GM12873 (cell line): ENCODE results near the gene GAL3ST2.

Experiments
- CTCF ChIP-seq: IDR thresholded peaks from 2 replicates; pipeline ENCODE4 v1.5.1; 2012; ENCODE audit warnings: low read depth, mild to moderate bottlenecking, moderate library complexity, low read length, control low read depth; ENCODE audit not compliant: insufficient read depth; ENCODE audit errors: missing control alignments

Gene GAL3ST2

DNA sequence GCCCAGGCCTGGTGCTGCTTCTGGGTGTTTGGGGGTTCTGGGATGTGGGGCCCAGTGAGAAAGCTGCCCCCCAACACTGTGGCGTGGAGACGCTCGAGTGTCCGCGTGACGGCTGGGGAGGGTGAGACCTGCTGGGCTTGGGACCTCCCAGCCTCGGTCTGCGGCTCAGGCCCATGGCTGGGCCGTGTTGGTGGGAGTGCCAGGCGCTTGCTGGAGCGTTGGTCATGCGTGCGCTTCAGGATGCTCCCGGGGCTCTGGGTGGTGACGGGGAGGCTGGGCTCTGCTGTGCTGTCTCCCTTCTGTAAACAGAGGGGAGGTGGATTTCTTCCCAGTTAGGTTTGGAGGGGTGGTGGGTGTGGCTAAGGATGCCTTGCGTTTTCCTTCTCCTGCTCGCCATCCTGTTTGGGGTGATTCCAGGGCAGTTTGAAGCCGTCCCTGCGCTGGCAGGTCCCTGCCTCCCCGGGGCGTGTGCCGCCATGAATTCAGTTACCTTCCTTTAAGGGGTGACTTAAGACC is 606 bp downstream of the GAL3ST2 start:
- TF ChIP-seq CTCF, result no peak

GRCh38 chr2:241777686-241778627 is 1.3 kb downstream of the GAL3ST2 start:
- TF ChIP-seq CTCF, result no peak

GRCh38 chr2:241780939-241781569 is 4.4 kb downstream of the GAL3ST2 start:
- no peak for TF ChIP-seq CTCF

DNA sequence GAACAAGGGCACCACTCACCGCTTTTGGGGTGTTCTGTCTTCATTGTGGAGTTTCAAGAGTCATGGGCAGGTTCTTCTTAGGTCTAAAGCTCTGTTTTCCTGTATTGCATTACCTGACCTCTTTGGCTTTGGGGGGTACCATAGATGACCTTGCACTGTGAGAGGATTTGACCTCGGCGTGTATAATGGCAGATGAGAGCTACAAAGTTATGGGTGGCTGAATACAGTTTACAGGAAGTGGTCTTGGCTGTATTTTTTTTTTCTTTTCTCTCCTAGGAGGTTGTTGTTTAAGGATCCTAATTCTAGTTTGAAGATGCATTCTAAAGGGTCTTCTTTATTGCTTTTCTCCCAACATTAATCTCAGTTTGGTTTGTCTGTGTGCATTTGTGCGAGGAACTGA is 11.5 kb downstream of the GAL3ST2 start:
- no peak for TF ChIP-seq CTCF

DNA sequence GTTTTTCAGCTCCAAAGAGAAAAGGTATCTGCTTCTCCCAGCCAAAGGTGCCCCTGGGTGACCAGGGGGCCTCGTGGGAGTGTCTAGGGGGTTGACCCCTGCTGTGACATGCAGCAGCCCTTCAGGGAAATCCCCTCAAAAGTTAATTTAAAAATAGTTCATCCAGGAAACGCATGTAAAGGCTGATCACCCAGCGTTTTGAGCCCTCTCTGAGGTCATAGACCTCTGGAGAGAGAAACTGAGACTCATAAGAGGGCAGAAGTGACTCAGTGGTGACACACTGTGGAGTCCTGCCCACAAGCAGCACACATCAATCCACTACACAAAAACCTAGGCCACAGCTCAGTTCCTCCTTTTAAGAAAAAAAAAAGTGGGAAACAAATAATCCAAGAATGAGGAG is 11.9 kb downstream of the GAL3ST2 start:
- TF ChIP-seq CTCF, result peak; percentile 12

DNA sequence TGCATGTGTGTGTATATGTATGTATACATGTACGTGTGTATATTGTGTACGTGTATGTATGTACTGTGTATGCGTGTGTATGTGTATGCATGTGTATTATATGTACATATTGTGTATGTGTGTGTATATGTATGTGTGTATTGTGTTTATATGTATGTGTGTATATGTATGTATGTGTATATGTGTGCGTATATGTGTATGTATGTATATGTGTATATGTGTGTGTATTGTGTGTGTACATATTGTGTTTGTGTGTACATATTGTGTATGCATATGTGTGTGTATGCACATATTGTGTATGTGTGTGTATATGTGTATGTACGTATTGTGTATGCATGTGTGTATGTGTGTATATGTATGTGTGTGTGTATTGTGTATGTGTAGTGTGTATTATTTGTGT is 16.8 kb downstream of the GAL3ST2 start:
- no peak for TF ChIP-seq CTCF

DNA sequence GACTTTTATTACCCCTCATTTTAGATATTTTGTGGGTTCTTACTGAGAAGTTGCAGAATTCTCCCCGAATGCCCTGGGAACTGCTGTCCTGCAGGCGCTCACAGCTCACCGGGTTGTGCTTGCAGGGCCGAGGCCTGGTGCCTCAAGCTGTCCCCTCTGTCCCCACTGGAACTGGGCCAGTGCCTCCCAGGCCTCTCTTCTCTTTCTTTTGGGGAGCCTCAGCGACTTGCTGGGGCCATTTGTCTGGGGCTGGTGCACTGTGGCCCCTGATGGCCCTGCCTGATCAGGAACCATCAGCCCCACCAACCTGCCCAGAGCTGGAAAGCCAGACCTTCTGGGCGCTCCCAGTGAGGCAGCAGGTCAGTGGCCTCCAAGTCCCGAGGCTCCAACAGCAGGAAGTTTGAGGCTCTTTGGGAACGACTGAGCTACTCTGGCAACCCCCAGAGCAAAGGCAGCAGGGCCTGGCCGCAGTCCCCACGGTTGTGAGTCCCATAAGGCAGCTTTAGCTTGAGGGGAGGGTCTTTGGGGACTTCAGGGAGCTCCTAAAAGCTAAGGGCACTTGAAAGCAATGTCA is 17.7 kb downstream of the GAL3ST2 start:
- no peak for TF ChIP-seq CTCF
